C4-2B (cell line): ENCODE data around the gene CCDC14.
"Not testable (repeated sequence)": the region's sequence is repeated elsewhere in the genome, so short reads cannot be mapped to it uniquely, and the experiment has no call there.

Experiments used
- H3K27ac ChIP-seq: fragments of 450-650 bp; 2 replicates; pipeline ENCODE4 v1.5.1; 2017
- ZFX ChIP-seq: fragments of 450-650 bp; IDR thresholded peaks from 2 replicates; pipeline ENCODE4 v1.6.1; 2017
- TF ChIP-seq, protein P1 (sequence below): fragments of 450-650 bp; conservative IDR thresholded peaks from 2 replicates; pipeline ENCODE4 v1.5.1; 2017; ENCODE audit warnings: mild to moderate bottlenecking

The CCDC14 gene

GRCh38 chr3:123986427-123986826 is 25.4 kb upstream of the CCDC14 start:
- TF ChIP-seq, protein P1, sequence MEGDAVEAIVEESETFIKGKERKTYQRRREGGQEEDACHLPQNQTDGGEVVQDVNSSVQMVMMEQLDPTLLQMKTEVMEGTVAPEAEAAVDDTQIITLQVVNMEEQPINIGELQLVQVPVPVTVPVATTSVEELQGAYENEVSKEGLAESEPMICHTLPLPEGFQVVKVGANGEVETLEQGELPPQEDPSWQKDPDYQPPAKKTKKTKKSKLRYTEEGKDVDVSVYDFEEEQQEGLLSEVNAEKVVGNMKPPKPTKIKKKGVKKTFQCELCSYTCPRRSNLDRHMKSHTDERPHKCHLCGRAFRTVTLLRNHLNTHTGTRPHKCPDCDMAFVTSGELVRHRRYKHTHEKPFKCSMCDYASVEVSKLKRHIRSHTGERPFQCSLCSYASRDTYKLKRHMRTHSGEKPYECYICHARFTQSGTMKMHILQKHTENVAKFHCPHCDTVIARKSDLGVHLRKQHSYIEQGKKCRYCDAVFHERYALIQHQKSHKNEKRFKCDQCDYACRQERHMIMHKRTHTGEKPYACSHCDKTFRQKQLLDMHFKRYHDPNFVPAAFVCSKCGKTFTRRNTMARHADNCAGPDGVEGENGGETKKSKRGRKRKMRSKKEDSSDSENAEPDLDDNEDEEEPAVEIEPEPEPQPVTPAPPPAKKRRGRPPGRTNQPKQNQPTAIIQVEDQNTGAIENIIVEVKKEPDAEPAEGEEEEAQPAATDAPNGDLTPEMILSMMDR, result no peak
- no peak for TF ChIP-seq ZFX
- no peak overlapping the region for H3K27ac ChIP-seq

DNA sequence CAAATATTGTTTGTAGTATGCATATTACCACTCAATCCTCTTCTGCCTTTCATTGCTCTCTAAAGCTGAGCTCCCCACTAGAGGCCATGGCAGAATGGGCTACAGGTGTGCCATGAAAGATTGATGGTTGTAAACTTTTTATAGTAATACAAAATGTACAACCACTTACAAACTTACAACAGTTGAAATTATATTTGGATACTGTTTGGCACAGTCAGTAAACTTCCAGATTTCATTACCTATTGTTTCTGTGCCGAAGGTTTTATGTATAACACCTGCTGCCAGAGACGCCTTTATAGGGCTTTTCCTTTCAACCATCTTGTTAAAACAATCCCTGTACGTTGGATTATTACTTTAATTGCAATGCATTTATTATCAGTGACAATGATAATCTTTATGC is 23.9 kb upstream of the CCDC14 start:
- H3K27ac ChIP-seq, result no peak overlapping the region
- no peak for TF ChIP-seq ZFX
- TF ChIP-seq, protein P1, result 0 out of 2 replicates have a peak, but pooled peaks have one; percentile 4

DNA sequence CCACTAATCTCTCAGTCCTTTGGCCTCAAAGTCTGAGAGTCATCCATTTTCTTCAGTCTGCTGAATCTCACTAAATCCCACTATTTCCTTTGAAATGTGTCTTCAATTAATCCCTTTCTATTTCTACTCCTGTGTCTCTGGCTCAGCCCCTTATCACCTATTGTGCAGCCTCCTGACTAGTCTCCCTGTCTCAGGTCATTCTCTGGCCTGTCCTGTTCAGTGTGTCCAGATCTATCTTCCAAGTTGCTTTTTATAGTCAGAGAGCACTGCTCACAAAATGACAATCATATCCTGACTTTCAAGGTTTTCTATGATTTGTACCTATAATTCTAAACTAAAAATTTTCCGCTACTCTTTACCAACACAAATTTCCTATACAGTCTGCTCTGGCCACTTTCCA is 23.3 kb upstream of the CCDC14 start:
- TF ChIP-seq, protein P1, result no peak
- no peak for TF ChIP-seq ZFX
- H3K27ac ChIP-seq, result no peak overlapping the region

DNA sequence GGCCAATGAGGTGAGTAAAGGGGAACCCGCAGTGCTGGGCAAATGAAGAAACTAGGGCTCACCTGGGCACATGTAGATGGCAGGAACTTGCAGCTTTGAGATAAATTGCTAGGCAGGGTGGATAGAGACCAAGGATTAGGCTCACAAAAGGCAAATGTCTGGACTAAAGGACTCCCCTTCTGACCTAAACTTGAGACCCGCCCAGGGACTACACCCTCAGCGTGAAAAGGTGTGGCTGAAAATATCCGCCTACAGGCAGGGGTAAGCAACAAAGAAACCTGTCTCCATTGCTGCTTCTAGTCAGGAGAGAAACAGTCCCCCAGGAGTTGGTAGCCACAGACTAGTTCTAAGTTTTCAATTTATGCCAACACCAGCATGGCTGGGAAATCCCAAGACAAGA is 20.3 kb upstream of the CCDC14 start:
- not testable (repeated sequence) for H3K27ac ChIP-seq

GRCh38 chr3:123980539-123980938 is 19.5 kb upstream of the CCDC14 start:
- H3K27ac ChIP-seq, result no peak overlapping the region
- TF ChIP-seq ZFX, result no peak
- TF ChIP-seq, protein P1, result no peak

DNA sequence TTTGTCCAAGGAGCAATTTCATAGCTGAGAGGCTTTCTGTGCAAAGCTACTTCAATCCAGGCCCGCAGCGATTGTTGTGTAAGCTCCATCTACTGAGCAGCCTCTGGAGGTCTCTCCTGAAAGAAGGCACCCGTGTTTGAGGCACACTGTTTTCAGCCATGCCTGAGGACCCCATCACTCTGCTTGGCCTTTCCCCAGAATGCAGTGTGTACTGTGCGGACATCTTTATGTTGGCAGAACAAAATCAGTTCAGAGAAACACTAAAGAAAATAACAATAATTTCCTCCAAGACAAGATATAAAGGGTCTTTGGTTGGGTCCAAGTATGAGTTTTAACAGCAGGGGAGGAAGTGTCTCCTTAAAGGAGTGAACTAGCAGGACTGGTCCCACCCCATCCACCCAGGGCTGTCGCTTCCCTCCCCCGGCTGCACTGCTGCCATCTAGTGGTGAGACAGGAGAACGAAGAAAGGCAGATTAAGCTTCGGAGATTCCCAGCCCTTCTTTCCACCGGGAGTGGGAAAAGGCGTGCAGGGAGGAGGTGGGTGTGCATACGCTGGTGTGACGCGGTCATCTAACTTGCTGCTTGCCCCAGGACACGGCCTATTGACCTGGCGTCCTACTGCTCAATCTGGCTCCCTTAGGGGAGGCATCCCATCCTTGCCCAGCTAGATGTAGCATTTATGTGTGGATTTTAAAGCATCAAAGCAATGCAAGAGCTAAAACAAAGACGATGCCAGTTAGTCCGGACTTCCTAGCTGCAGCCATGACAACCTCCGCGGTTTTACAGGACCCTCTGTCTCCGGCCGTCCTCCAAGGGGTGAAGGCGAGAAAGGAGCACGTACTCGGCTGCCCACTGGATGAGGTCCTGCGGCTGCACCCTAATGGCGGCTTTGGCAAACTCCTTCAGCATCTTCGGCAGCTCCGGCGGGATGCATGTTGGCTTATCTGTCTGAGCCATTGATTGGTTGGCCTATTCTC is 18.8 kb upstream of the CCDC14 start:
- TF ChIP-seq, protein P1, result peak; percentile 94

DNA sequence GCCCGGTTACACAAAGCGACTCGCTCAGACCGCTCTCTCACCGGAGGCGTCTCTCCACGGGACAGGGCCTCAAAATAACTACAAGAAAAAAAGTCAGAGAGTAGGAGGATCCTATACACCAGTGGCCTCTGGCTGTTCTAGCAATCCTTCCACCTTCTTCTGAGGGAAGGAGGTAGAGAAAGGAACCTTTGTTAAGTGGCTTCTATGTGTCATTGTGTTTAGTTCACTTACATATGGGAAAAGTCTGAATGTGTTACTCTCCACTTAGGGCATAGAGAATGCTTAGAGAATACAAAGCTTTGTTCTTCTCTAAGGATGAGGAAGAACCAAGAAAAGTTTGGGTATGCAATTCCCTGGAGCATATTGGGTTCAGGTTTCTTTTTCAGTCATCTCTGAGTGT is 15.9 kb upstream of the CCDC14 start:
- not testable (repeated sequence) for H3K27ac ChIP-seq

More for the DNA sequence above, 18.8 kb upstream of the CCDC14 start:
- not testable (repeated sequence) for H3K27ac ChIP-seq

- H3K27ac ChIP-seq, result not testable (repeated sequence)
Measured at GRCh38 chr3:123976181-123976898, 15.3 kb upstream of the CCDC14 start.

- not testable (repeated sequence) for H3K27ac ChIP-seq
Measured at GRCh38 chr3:123975030-123975429, 14.0 kb upstream of the CCDC14 start.
